Measurements from ENCODE around the gene KSR2.

Gene KSR2

GRCh38 chr12:117688446-117688845 lies 280.3 kb downstream of the KSR2 start:
- no peak for DNase-seq (ENCODE audit: low spot score)
- in situ Hi-C loops (cut with MboI; ENCODE audit: low pct_unique_long_range_greater_than_20kb, low sequenced_read_pairs, unreplicated experiment) = no loop called here

GRCh38 chr12:117686911-117687377 lies 281.8 kb downstream of the KSR2 start:
- no peak for TF ChIP-seq CTCF (IDR thresholded peaks at IDR 0.05; ENCODE audit: extremely low read depth, insufficient read depth, missing control alignments)
- in situ Hi-C loops (cut with MboI; ENCODE audit: low pct_unique_long_range_greater_than_20kb, low sequenced_read_pairs, unreplicated experiment) = no loop called here
- no peak for DNase-seq (ENCODE audit: low spot score)

More at GRCh38 chr12:117688446-117688845, 280.3 kb downstream of the KSR2 start:
- TF ChIP-seq CTCF (IDR thresholded peaks at IDR 0.05; ENCODE audit: extremely low read depth, insufficient read depth, missing control alignments) = no peak

- in situ Hi-C loops (cut with MboI; ENCODE audit: low pct_unique_long_range_greater_than_20kb, low sequenced_read_pairs, unreplicated experiment) = no loop called here
- no peak for DNase-seq (ENCODE audit: low spot score)
- TF ChIP-seq CTCF (IDR thresholded peaks at IDR 0.05; ENCODE audit: extremely low read depth, insufficient read depth, missing control alignments) = no peak
These were observed 282.6 kb downstream of the KSR2 start for GRCh38 chr12:117686210-117686609.

GRCh38 chr12:117685110-117685926 lies 283.5 kb downstream of the KSR2 start:
- DNase-seq (ENCODE audit: low spot score) = no peak
- no peak for TF ChIP-seq CTCF (IDR thresholded peaks at IDR 0.05; ENCODE audit: extremely low read depth, insufficient read depth, missing control alignments)
- in situ Hi-C loops (cut with MboI; ENCODE audit: low pct_unique_long_range_greater_than_20kb, low sequenced_read_pairs, unreplicated experiment) = no loop called here

GRCh38 chr12:117684471-117684870 lies 284.3 kb downstream of the KSR2 start:
- DNase-seq (ENCODE audit: low spot score) = no peak
- TF ChIP-seq CTCF (IDR thresholded peaks at IDR 0.05; ENCODE audit: extremely low read depth, insufficient read depth, missing control alignments) = no peak
- in situ Hi-C loops (cut with MboI; ENCODE audit: low pct_unique_long_range_greater_than_20kb, low sequenced_read_pairs, unreplicated experiment) = no loop called here

GRCh38 chr12:117680312-117680711 lies 288.5 kb downstream of the KSR2 start:
- TF ChIP-seq CTCF (IDR thresholded peaks at IDR 0.05; ENCODE audit: extremely low read depth, insufficient read depth, missing control alignments) = no peak
- in situ Hi-C loops (cut with MboI; ENCODE audit: low pct_unique_long_range_greater_than_20kb, low sequenced_read_pairs, unreplicated experiment) = no loop called here
- no peak for DNase-seq (ENCODE audit: low spot score)
